ENCODE measurements around the gene DDX54.

The DDX54 gene

DNA sequence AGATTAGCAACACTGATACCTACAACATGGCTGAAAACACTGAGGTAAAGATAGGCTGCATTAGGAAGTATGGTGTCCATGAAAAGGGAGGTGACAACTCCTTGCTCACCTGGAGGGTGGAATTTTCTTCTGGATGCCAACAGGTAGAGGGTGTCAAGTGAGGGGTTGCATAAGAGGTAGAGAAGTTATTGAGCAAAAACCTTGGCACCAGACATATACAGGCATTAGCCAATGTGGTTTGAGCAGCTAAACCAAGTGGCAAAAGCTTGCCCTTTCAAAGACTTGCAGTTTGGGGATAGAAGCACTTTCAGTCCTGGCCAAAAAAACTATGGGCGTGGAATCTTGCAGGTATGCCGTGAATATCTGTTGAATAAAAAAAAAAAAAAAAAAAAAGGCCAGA, 4.1 kb upstream of the DDX54 start:
- DNase-seq = no peak

GRCh38 chr12:113186666-113187325, 1.5 kb upstream of the DDX54 start:
- DNase-seq = no peak

DNA sequence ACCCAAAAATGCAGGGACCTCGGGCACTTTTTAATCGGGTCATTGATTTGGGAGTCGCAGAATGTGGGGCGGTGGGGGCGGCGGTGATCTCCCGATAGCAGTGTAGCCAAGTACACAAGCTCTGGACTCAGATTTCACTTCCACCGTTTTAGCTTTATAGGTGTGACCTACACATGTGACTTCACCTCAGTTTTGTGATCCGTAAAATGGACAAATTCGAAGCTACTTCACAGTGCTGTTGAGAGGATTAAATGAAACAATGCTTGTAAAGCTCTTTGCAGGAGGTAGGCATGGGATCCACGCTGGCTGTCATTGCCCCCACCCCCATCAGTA, 721 bp upstream of the DDX54 start:
- DNase-seq = peak; percentile 24

DNA sequence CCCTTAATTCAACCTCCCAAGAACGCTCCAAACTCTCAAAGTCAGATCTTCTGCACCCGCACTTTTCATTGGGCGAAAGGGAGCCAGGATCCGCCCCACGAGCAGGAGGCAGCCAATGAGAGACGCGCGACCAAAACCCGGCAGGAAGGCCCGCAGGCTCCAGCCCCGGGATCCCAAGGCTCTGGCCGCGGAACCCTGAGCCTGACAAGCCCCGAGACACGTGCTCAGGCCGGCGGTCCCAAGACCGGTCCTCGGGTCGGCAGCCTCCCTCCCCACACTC, 438 bp downstream of the DDX54 start:
- peak; percentile 65 for DNase-seq

DNA sequence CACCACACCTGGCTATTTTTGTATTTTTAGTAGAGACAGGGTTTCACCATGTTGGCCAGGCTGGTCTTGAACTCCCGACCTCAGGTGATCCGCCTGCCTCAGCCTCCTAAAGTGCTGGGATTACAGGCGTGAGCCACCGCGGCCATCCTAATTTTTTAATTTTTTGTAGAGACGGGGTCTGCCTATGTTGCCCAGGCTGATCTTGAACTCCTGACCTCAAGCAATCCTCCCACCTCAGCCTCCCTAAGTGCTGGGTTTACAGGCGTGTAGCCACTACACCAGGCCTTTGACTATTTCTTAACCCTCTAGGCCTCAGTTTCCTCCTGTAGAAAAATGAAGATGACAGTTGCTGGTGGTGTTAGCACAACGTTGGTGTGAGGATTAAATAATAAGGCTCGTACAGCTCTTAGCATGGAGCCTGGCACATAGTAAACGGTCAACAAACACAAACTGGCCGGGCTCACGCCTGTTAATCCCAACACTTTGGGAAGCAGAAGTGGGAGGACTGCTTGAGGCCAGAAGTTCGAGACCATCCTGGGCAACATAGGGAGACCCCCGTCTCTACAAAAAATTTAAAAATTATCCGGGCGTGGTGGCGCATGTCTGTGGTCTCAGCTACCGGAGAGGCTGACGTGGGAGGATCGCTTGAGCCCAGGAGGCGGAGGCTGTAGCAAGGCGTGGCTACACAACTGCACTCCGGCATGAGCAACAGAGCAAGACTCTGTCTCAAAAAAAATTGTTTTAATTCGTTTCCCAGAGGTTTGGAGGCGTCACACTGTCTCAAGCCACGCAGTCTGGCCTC, 979 bp downstream of the DDX54 start:
- peak; percentile 61 for DNase-seq

DNA sequence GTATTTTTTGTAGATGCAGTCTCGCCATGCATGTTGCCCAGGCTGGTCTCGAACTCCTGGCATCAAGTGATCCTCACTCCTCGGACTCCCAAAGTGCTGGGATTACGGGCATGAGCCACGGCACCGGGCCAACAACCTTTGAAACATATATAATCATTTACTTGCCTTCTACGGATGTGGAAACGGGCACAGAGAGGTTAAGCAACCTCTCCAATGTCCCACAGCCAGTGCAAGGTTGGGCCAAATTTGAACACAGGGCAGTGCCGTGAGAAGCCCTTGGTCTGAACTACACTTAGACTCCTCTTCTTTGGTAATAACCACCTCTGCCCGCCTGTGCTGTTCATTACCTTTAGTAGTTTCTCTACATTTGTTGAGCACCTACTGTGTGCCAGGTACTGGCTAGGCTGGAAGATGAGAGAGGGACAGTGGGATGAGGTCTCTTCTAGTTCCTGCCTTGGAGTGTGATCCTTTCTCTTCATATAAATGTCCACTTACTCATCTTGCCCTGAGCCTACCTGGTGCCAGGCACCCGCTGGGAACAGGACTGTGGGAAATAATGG, 2.2 kb downstream of the DDX54 start:
- no peak for DNase-seq

DNA sequence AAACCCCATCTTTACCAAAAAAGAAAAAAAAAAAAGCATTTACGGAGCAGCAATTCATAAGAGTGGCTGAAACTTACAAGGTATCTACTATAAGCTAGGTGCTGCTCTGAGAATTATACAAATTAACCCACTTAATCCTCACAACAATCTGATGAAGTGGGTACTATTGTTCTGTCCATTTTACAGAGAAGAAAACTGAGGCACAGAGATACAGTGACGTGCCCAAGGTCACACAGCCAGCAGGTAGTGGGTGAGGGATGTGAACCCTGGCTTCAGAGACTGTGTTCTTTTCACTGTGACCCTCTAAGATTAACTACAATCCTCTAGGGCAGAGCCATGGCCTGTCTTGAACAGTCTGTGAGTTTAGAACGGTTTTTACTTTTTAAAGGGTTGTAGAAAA, 3.3 kb downstream of the DDX54 start:
- no peak for DNase-seq

DNA sequence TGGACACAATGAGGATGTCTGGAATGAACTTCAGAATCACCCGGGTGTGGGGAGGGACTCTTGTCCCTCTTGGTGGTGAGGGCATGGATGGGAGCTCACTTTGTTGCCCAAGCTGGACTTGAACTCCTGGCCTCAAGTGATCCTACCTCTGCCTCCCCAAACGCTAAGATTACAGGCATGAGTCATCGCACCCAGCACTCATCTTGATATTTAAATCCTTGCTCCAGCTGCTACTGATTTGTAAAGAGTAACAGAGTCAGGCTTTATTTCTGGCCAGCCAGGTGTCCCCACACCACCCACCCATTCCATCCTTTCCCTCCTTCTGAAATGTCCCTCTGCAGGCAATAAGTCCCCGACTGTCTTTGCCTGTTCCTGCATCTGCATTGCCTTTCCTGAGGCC, 4.9 kb downstream of the DDX54 start:
- DNase-seq = no peak

DNA sequence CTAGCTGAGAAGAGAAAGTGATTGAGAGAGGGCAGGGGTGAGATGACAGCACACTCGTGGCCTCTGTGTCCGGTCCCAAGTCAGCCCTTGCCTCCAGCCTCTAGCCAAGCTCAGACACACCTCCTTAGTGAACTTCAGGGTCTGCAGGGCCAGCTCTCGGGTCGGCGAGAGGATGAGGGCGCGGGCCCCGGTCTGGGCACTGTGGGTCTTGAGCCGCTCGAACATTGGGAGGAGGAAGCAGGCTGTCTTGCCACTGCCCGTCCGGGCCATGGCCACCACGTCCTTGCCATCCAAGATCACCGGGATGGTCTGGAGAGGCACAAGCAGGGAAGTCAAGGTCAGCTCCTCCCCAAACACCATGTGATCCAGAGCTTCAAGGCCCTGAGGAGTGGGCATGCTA, 6.3 kb downstream of the DDX54 start:
- DNase-seq = no peak

DNA sequence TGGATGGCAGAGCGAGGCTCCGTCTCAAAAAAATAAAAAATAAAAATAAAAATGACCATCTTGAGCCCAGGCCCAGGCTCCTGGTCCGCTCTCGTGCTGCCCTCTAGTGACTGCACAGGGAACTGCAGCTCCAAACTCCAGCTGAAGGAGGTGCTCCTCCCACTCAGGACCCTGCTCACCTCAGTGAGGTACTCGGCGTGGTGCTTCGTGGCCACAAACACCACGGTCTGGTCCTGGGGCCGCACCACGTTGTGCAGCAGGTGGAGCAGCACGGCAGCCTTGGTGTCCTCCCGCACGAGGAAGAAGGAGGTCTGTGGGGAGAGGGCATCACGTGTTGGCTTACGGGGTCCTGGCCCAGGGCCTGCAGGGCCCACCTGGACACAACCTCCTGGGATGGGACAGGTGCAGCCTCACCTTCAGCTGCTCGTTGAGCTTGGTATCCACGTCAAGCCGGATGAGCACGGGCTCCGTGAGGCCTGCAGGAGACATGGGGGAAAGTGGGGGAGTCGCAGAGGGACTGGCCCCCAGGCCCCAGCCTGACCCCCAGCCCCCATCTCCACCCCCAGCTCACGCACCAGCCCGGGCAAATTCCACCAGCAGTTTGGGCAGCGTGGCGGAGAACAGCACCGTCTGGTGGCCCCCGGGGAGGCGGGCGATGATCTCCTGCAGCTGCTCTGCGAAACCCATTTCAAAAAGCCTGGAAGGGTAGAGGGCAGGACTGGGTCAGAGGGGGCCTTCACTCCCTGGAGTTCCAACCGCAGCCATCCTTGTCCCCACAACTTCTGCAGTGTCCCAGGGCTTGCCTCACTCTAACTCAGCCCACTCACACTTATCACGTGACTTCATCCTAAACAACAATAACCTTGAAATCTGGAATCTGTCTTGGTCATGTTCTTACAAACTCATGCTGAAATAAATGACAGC, 10.6 kb downstream of the DDX54 start:
- DNase-seq = peak; percentile 14

- DNase-seq = no peak
Observed at GRCh38 chr12:113173081-113173698, 12.1 kb downstream of the DDX54 start.

DNA sequence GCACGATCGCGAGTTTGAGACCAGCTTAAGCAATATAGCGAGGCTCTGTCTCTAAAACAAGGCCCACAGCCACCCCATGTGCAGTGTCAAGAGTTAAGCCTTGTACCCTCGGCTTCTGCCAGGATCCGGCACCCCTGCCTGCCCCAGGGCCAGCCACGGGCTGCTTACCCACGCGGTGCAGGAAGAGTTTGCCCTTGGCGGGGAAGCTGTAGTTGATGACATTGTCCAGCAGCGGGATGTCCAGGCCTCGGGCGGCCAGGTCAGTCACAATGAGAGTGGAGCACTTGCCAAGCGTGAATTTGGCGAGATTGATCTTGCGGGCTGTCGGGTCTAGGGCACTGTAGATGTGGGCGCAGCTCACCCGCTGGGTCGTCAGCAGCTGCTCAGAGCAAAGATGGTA, 13.1 kb downstream of the DDX54 start:
- DNase-seq = no peak

DNA sequence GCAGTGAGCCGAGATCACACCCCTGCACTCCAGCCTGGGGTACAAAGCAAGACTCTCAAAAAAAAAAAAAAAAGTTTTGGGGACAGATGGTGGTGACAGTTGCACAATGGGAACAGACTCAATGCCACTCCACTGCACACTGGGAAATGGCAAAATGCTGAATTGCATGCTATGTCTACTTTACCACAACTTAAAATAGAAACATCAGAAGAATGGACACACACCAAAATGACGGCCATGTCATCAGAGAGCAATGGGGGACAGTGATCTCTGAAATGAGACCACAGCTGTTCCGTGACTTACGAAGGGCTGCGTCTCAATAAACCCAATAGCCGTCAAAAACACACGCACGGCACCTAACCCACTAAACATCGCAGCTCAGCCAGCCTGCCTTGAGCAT, 13.7 kb downstream of the DDX54 start:
- DNase-seq = no peak

- DNase-seq = no peak
Observed at GRCh38 chr12:113170926-113171325, 14.4 kb downstream of the DDX54 start.

DNA sequence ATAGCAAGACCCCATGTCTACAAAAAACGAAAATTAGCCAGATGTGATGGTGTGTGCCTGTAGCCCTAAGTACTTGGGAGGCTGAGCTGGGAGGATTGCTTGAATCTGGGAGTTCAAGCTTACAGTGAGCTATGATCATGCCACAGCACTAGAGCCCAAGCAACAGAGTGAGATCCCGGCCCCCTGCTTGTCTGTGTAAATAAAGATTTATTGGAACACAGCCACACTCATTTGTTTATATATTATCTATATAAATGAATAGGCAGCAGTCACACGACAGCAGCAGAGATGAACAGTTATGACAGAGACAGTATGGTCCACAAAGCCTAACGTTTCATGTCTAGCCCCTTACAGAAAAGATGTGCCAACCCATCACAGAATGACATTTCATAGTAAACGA, 14.8 kb downstream of the DDX54 start:
- DNase-seq = no peak

GRCh38 chr12:113169697-113170096, 15.6 kb downstream of the DDX54 start:
- DNase-seq = no peak

GRCh38 chr12:113167868-113168267, 17.4 kb downstream of the DDX54 start:
- DNase-seq = no peak

GRCh38 chr12:113165521-113166450, 19.5 kb downstream of the DDX54 start:
- DNase-seq = no peak

DNA sequence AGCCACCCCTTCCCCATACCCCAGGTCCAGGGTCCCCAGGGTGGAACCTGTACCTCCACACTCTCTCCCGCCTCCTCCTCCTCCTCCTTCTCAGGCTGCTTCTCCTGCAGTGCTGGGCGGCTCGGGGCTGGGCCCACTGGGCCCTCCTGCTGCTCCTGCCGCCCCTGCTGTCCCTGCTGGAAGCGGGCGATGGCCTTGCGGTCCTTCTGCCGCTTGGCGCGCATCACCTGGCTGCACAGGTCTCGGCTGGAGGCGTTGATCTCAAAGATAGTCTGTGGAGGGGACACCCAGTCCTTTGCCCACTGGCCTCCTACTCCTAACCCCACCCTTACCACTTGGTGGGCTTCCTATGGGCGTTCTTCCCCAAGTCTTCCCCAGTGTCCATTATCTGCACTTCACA, 21.3 kb downstream of the DDX54 start:
- no peak for DNase-seq

GRCh38 chr12:113163030-113163360, 22.3 kb downstream of the DDX54 start:
- no peak for DNase-seq

GRCh38 chr12:113162102-113163029, 22.9 kb downstream of the DDX54 start:
- no peak for DNase-seq
